ENCODE data around the gene RASAL3. TPM values are rescaled to one million over a fixed set of nuclear protein-coding genes. Genes with fewer than 3 reads are reported as not detected.

RASAL3 gene
- total and polyA plus RNA-seq, 4 donors: 0.76 to 1.5 (median 1.1) TPM

GRCh38 chr19:15502264-15502663 lies 37.9 kb upstream of the RASAL3 start:
- TF ChIP-seq ATF3 (IDR thresholded peaks at IDR 0.05) (no peak), RXRA (IDR thresholded peaks at IDR 0.05) (no peak), CTCF (IDR thresholded peaks at IDR 0.05; ENCODE audit: low read depth, low read length, missing input control) (no peak), FOXA1 (IDR thresholded peaks at IDR 0.05) (no peak), EGR1 (IDR thresholded peaks at IDR 0.05; ENCODE audit: low read depth in 2 of 2) (no peak), ZBTB33 (IDR thresholded peaks at IDR 0.05) (no peak), NR2F2 (IDR thresholded peaks at IDR 0.05) (no peak), HNF4A (conservative IDR thresholded peaks at IDR 0.05) (no peak), FOXA2 (IDR thresholded peaks at IDR 0.05) (no peak), GABPA (IDR thresholded peaks at IDR 0.05 in 1 of 2, conservative IDR thresholded peaks at IDR 0.05 in 1 of 2) (no peak)
- H3K27me3 ChIP-seq (ENCODE audit: control insufficient read depth in 4 of 4, insufficient read depth in 4 of 4, low read length in 3 of 4): no peaks in the 10 kb centered on the region
- WGBS: 68% methylated on average over 1 of the region's 1 CpG

GRCh38 chr19:15501596-15501995 lies 37.3 kb upstream of the RASAL3 start:
- H3K4me3 ChIP-seq (ENCODE audit: low read depth in 1 of 3, low read length in 3 of 3): no peak overlapping the region

More at GRCh38 chr19:15502264-15502663, 37.9 kb upstream of the RASAL3 start:
- DNase-seq (ENCODE audit: low spot score): no peak
- Histone ChIP-seq H3K36me3 (ENCODE audit: control insufficient read depth in 4 of 4, insufficient read depth in 3 of 4, low read depth in 1 of 4, low read length in 3 of 4) (no peaks in the 10 kb centered on the region), H3K4me1 (ENCODE audit: control insufficient read depth in 4 of 4, insufficient read depth in 4 of 4, low read length in 3 of 4) (peaks cover 4 to 24% (median 15%) of the 10 kb centered on the region in 4 donors), H3K4me3 (ENCODE audit: low read depth in 1 of 3, low read length in 3 of 3) (no peak overlapping the region), H3K9ac (ENCODE audit: low read depth in 1 of 2, low read length in 2 of 2) (no peak overlapping the region), H3K9me3 (ENCODE audit: control insufficient read depth in 4 of 4, low read length in 3 of 4) (no peaks in the 10 kb centered on the region), H3K27ac (ENCODE audit: low read depth in 1 of 2, low read length in 2 of 2) (no peak overlapping the region)

More at GRCh38 chr19:15501596-15501995, 37.3 kb upstream of the RASAL3 start:
- WGBS: 81% methylated on average over 1 of the region's 1 CpG
- no peak for TF ChIP-seq FOXA2 (IDR thresholded peaks at IDR 0.05)
- no peak for TF ChIP-seq YY1 (IDR thresholded peaks at IDR 0.05)
- no peak for TF ChIP-seq RAD21 (IDR thresholded peaks at IDR 0.05)
- TF ChIP-seq RXRA (IDR thresholded peaks at IDR 0.05): no peak
- no peak for TF ChIP-seq CTCF (IDR thresholded peaks at IDR 0.05; ENCODE audit: low read depth, low read length, missing input control)
- TF ChIP-seq HNF4A (conservative IDR thresholded peaks at IDR 0.05): no peak
- no peak for TF ChIP-seq HNF4G (IDR thresholded peaks at IDR 0.05)
- DNase-seq (ENCODE audit: low spot score): no peak
- no peaks in the 10 kb centered on the region for H3K27me3 ChIP-seq (ENCODE audit: control insufficient read depth in 4 of 4, insufficient read depth in 4 of 4, low read length in 3 of 4)
- no peak overlapping the region for H3K27ac ChIP-seq (ENCODE audit: low read depth in 1 of 2, low read length in 2 of 2)
- H3K9ac ChIP-seq (ENCODE audit: low read depth in 1 of 2, low read length in 2 of 2): no peak overlapping the region
- no peaks in the 10 kb centered on the region for H3K9me3 ChIP-seq (ENCODE audit: control insufficient read depth in 4 of 4, low read length in 3 of 4)
- H3K36me3 ChIP-seq (ENCODE audit: control insufficient read depth in 4 of 4, insufficient read depth in 3 of 4, low read depth in 1 of 4, low read length in 3 of 4): no peaks in the 10 kb centered on the region
- peaks cover 3 to 22% (median 13%) of the 10 kb centered on the region in 4 donors for H3K4me1 ChIP-seq (ENCODE audit: control insufficient read depth in 4 of 4, insufficient read depth in 4 of 4, low read length in 3 of 4)
